ENCODE measurements around the gene GLIS2. TPM values are rescaled to one million over a fixed set of nuclear protein-coding genes. Genes with fewer than 3 reads are reported as not detected.

The GLIS2 gene
- total RNA-seq, 1 experiment from 2014 or later: 23.0 TPM

GRCh38 chr16:4270595-4270994, 45.3 kb upstream of the GLIS2 start (continued):
- TF ChIP-seq TEAD4 (CRISPR knock-in tag; IDR thresholded peaks at IDR 0.05) (no peak), ATF1 (CRISPR knock-in tag; IDR thresholded peaks at IDR 0.05) (no peak)
- TF ChIP-seq, protein P1, sequence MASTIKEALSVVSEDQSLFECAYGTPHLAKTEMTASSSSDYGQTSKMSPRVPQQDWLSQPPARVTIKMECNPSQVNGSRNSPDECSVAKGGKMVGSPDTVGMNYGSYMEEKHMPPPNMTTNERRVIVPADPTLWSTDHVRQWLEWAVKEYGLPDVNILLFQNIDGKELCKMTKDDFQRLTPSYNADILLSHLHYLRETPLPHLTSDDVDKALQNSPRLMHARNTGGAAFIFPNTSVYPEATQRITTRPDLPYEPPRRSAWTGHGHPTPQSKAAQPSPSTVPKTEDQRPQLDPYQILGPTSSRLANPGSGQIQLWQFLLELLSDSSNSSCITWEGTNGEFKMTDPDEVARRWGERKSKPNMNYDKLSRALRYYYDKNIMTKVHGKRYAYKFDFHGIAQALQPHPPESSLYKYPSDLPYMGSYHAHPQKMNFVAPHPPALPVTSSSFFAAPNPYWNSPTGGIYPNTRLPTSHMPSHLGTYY (CRISPR knock-in tag; IDR thresholded peaks at IDR 0.05): no peak

GRCh38 chr16:4271176-4272113, 44.4 kb upstream of the GLIS2 start:
- DNase-seq (ENCODE audit: low spot score) (peak; percentile 94), ATAC-seq (peak; percentile 75)
- ChIA-PET POLR2A (interaction anchor here (0.7 to 2.2 kb wide), 14 partner anchors 9 to 345 kb away, joined by 3 to 14 read pairs (median 4); partner anchors contain the start of gene GLIS2), CTCF (interaction anchor here (0.5 to 5.4 kb wide), 17 partner anchors 9 to 288 kb away, joined by 3 to 70 read pairs (median 5); partner anchors contain the start of gene GLIS2)
- Mint-ChIP-seq H3K4me1 (peaks cover 14% of the 10 kb centered on the region), H3K36me3 (peaks cover 4% of the 10 kb centered on the region), H3K27me3 (ENCODE audit: low read depth) (no peaks in the 10 kb centered on the region), H3K27ac (peak overlapping the region; percentile 80), H3K9me3 (no peaks in the 10 kb centered on the region), H3K4me3 (peak overlapping the region; percentile 89)
- TF ChIP-seq NR1H2 (CRISPR knock-in tag; IDR thresholded peaks at IDR 0.05) (no peak), ZNF423 (CRISPR knock-in tag; IDR thresholded peaks at IDR 0.05) (peak; percentile 81), ATF6 (CRISPR knock-in tag; IDR thresholded peaks at IDR 0.05) (no peak), ZNF121 (CRISPR knock-in tag; IDR thresholded peaks at IDR 0.05) (no peak), FOXP1 (CRISPR knock-in tag; IDR thresholded peaks at IDR 0.05; ENCODE audit: borderline replicate concordance) (no peak; the same call in 1 of the 2 replicates), ZNF425 (CRISPR knock-in tag; conservative IDR thresholded peaks at IDR 0.05) (no peak; the same call in 1 of the 2 replicates), ZNF138 (CRISPR knock-in tag; conservative IDR thresholded peaks at IDR 0.05) (0 out of 2 replicates have a peak, but pooled peaks have one; percentile 54), CREB1 (CRISPR knock-in tag; IDR thresholded peaks at IDR 0.05) (peak; percentile 57; the same call in 1 of the 2 replicates), STAT6 (CRISPR knock-in tag; conservative IDR thresholded peaks at IDR 0.05; ENCODE audit: low read depth) (no peak)
- TF ChIP-seq, protein P2, sequence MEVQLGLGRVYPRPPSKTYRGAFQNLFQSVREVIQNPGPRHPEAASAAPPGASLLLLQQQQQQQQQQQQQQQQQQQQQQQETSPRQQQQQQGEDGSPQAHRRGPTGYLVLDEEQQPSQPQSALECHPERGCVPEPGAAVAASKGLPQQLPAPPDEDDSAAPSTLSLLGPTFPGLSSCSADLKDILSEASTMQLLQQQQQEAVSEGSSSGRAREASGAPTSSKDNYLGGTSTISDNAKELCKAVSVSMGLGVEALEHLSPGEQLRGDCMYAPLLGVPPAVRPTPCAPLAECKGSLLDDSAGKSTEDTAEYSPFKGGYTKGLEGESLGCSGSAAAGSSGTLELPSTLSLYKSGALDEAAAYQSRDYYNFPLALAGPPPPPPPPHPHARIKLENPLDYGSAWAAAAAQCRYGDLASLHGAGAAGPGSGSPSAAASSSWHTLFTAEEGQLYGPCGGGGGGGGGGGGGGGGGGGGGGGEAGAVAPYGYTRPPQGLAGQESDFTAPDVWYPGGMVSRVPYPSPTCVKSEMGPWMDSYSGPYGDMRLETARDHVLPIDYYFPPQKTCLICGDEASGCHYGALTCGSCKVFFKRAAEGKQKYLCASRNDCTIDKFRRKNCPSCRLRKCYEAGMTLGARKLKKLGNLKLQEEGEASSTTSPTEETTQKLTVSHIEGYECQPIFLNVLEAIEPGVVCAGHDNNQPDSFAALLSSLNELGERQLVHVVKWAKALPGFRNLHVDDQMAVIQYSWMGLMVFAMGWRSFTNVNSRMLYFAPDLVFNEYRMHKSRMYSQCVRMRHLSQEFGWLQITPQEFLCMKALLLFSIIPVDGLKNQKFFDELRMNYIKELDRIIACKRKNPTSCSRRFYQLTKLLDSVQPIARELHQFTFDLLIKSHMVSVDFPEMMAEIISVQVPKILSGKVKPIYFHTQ (CRISPR knock-in tag; IDR thresholded peaks at IDR 0.05): peak; percentile 81; the same call in 1 of the 2 replicates
- TF ChIP-seq, protein P3, sequence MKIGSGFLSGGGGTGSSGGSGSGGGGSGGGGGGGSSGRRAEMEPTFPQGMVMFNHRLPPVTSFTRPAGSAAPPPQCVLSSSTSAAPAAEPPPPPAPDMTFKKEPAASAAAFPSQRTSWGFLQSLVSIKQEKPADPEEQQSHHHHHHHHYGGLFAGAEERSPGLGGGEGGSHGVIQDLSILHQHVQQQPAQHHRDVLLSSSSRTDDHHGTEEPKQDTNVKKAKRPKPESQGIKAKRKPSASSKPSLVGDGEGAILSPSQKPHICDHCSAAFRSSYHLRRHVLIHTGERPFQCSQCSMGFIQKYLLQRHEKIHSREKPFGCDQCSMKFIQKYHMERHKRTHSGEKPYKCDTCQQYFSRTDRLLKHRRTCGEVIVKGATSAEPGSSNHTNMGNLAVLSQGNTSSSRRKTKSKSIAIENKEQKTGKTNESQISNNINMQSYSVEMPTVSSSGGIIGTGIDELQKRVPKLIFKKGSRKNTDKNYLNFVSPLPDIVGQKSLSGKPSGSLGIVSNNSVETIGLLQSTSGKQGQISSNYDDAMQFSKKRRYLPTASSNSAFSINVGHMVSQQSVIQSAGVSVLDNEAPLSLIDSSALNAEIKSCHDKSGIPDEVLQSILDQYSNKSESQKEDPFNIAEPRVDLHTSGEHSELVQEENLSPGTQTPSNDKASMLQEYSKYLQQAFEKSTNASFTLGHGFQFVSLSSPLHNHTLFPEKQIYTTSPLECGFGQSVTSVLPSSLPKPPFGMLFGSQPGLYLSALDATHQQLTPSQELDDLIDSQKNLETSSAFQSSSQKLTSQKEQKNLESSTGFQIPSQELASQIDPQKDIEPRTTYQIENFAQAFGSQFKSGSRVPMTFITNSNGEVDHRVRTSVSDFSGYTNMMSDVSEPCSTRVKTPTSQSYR (CRISPR knock-in tag; IDR thresholded peaks at IDR 0.05): no peak
- TF ChIP-seq, protein P4, sequence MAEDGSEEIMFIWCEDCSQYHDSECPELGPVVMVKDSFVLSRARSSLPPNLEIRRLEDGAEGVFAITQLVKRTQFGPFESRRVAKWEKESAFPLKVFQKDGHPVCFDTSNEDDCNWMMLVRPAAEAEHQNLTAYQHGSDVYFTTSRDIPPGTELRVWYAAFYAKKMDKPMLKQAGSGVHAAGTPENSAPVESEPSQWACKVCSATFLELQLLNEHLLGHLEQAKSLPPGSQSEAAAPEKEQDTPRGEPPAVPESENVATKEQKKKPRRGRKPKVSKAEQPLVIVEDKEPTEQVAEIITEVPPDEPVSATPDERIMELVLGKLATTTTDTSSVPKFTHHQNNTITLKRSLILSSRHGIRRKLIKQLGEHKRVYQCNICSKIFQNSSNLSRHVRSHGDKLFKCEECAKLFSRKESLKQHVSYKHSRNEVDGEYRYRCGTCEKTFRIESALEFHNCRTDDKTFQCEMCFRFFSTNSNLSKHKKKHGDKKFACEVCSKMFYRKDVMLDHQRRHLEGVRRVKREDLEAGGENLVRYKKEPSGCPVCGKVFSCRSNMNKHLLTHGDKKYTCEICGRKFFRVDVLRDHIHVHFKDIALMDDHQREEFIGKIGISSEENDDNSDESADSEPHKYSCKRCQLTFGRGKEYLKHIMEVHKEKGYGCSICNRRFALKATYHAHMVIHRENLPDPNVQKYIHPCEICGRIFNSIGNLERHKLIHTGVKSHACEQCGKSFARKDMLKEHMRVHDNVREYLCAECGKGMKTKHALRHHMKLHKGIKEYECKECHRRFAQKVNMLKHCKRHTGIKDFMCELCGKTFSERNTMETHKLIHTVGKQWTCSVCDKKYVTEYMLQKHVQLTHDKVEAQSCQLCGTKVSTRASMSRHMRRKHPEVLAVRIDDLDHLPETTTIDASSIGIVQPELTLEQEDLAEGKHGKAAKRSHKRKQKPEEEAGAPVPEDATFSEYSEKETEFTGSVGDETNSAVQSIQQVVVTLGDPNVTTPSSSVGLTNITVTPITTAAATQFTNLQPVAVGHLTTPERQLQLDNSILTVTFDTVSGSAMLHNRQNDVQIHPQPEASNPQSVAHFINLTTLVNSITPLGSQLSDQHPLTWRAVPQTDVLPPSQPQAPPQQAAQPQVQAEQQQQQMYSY (CRISPR knock-in tag; IDR thresholded peaks at IDR 0.05): no peak
